Activated CD4-positive, alpha-beta T cell treated with anti-CD3 and anti-CD28 coated beads, Interleukin-2, amount 10 ng/mL, durations not matched to agents 24 days and 14 days (primary cell): ENCODE results near the gene ZNF74. TPM values are rescaled to one million over a fixed set of nuclear protein-coding genes. Genes with fewer than 3 reads are reported as not detected.
"Not testable (repeated sequence)": the region's sequence is repeated elsewhere in the genome, so short reads cannot be mapped to it uniquely, and the experiment has no call there.

Experiments
- DNase-seq: peaks from one replicate; pipeline ENCODE4 v3.0.0; 2022
- H3K27ac Mint-ChIP-seq: one replicate; pipeline ENCODE4 v1.8.0; 2022; ENCODE audit warnings: mild to moderate bottlenecking, mixed read lengths
- H3K27me3 Mint-ChIP-seq: one replicate; pipeline ENCODE4 v1.8.0; 2022; ENCODE audit warnings: mixed read lengths
- H3K36me3 Mint-ChIP-seq: one replicate; pipeline ENCODE4 v1.8.0; 2022; ENCODE audit warnings: low read depth, mild to moderate bottlenecking, mixed read lengths
- H3K4me1 Mint-ChIP-seq: one replicate; pipeline ENCODE4 v1.8.0; 2021; ENCODE audit warnings: mixed read lengths
- H3K4me3 Mint-ChIP-seq: one replicate; pipeline ENCODE4 v1.8.0; 2022; ENCODE audit warnings: mild to moderate bottlenecking, moderate library complexity, mixed read lengths
- H3K9me3 Mint-ChIP-seq: one replicate; pipeline ENCODE4 v1.8.0; 2021; ENCODE audit warnings: mixed read lengths
- intact Hi-C: fragments of 100-400 bp; cut with micrococcal nuclease; formaldehyde crosslinking; loops from one replicate; pipeline ENCODE4 v1.15.1; 2023
- total RNA-seq: library from RNA; stranded (reverse); gene quantifications from 2 replicates; pipeline ENCODE4 v1.2.3, GENCODE V29; 2022

ZNF74 gene
- 15.6 and 17.0 TPM in 2 replicates for total RNA-seq

DNA sequence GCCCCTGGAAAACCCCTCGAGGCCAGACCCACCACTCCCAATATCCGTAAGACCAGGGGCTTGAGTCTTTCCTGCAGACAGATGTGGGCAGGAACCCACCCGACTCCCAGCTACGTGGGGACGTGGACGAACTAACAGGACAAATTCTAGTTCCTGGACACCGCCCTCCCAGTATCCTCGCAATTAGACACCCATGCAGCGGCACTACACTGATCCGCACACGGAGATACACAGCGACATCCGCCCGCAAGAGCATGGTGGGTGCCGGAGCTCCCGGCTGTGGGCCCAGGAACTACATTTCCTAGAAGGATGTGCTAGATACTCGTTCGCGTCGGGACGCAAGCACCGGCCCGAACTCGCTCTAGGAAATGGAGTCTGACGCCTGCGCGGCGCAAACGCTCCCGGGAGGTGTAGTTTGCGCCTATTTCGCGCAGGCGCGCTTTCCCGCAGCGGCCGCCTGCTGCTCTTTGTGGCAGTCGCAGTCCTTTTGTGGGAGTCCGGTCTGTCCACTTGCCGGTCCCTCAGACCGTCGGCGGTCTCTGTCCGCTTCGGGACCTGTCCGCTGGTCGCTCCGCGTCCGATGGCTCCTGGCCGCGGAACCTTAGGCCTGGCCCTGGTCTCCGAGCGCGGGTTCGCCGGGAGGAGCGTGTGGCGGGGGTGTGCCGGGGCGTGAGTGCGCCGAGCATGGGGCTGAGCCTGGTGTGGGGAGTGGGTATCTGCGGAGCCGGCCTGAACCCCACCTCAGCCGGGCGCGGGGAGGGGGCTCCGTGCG, at the start of gene ZNF74:
ZNF74 (plus strand) TSS at position 447 of the 772 bp plus-strand sequence. CDS start 478 bp downstream, outside the sequence.
- H3K27ac Mint-ChIP-seq = peak within 1 kb of the TSS; percentile 89
- peak; percentile 96 for DNase-seq
- intact Hi-C loops = loop anchor here (5.0 kb wide), 1 partner anchor 72 kb away; the partner anchor contains the start of gene DGCR6L
- H3K36me3 Mint-ChIP-seq = peaks cover 8% of the 10 kb centered on the region
- no peaks in the 10 kb centered on the region for H3K9me3 Mint-ChIP-seq
- H3K4me3 Mint-ChIP-seq = peak within 1 kb of the TSS; percentile 89
- H3K27me3 Mint-ChIP-seq = no peaks in the 10 kb centered on the region
- peaks cover 20% of the 10 kb centered on the region for H3K4me1 Mint-ChIP-seq

DNA sequence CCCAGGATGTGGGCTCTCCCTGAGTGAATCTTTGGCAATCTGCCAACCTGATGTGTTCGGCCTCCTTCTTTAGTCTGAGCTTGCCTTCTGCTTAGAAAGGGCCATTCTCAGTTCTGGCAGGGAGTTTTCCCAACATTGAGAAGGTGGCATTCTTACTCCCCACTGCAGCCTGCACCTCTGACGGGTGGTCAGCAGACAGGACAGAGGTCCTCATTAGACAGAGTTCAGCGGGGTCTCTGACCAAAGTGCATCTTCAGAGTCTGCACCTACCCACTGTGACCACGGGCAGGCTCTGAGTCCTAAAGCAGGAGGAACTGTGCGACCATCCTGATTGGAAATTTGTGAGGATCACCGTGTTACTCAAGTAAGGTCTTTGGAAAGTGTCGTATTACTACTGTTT, 47.4 kb upstream of the ZNF74 start:
- H3K4me3 Mint-ChIP-seq, H3K27ac Mint-ChIP-seq, intact Hi-C loops, H3K9me3 Mint-ChIP-seq, H3K4me1 Mint-ChIP-seq, H3K36me3 Mint-ChIP-seq, H3K27me3 Mint-ChIP-seq: not testable (repeated sequence)
- DNase-seq = peak; percentile 52

DNA sequence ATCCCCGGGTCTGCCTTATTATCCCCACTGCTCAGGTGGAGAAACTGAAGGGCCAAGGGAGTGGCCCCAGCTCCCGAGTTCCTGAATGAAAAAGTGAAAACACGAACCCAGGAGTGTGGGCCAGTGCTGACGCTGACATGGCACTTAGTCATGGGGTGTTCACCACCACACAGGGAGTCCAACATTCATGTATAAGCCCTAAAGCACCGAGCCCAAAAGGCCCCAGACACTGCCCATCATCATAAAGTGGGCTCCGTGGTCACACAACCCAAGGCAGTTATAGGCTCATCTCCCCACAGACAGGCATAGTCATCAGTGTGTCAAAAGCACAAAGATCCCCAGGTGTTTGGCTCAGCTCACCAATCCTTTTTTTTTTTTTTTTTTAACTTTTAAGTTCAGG, 41.4 kb upstream of the ZNF74 start:
- H3K36me3 Mint-ChIP-seq, H3K27me3 Mint-ChIP-seq, intact Hi-C loops, H3K27ac Mint-ChIP-seq, H3K4me3 Mint-ChIP-seq, H3K9me3 Mint-ChIP-seq, H3K4me1 Mint-ChIP-seq: not testable (repeated sequence)
- peak; percentile 36 for DNase-seq

DNA sequence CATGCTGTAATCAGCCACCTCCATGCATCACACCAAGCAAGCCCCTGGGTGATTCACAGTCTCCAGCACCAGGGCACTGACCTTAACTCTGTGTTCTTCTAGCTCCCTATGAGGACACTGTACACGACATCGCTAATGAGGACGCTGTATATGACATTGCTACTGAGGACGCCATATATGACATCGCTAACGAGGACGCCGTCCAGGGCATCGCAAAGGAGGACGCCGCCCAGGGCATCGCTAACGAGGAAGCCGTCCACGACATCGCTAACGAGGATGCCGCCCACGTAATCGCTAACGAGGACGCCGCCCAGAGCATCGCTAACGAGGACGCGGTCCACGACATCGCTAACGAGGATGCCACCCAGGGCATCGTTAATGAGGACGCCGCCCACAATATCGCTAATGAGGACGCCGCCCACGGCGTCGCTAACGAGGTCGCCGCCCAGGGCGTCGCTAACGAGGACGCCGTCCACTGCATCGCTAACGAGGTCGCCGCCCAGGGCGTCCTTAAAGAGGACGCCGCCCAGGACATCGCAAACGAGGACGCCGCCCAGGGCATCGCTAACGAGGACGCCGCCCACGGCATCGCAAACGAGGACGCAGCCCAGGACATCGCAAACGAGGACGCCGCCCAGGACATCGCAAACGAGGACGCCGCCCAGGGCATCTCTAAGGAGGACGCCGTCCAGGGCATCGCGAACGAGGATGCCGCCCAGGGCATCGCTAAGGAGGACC, 39.5 kb upstream of the ZNF74 start:
- Mint-ChIP-seq H3K4me3 (no peak overlapping the region), H3K36me3 (no peaks in the 10 kb centered on the region), H3K4me1 (no peaks in the 10 kb centered on the region)

DNA sequence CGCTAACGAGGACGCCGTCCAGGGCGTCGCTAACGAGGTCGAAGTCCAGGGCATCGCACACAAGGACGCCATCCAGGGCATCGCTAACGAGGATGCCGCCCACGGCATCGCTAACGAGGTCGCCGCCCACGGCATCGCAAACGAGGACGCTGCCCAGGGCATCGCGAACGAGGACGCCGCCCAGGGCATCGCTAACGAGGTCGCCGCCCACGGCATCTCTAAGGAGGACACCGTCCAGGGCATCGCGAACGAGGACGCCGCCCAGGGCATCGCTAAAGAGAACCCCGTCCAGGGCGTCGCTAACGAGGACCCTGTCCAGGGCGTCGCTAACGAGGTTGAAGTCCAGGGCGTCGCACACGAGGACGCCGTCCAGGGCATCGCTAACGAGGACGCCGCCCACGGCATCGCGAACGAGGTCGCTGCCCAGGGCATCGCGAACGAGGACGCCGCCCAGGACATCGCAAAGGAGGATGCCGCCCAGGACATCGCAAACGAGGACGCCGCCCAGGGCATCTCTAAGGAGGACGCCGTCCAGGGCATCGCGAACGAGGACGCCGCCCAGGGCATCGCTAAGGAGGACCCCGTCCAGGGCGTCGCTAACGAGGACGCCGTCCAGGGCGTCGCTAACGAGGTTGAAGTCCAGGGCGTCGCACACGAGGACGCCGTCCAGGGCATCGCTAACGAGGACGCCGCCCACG, 37.9 kb upstream of the ZNF74 start:
- H3K36me3 Mint-ChIP-seq, intact Hi-C loops, H3K9me3 Mint-ChIP-seq, H3K27ac Mint-ChIP-seq, H3K4me1 Mint-ChIP-seq, H3K27me3 Mint-ChIP-seq, H3K4me3 Mint-ChIP-seq: not testable (repeated sequence)
- DNase-seq = peak; percentile 45

More for the DNA sequence above, 39.5 kb upstream of the ZNF74 start:
- peak; percentile 45 for DNase-seq
- Mint-ChIP-seq H3K9me3 (no peaks in the 10 kb centered on the region), H3K27ac (no peak overlapping the region), H3K27me3 (no peaks in the 10 kb centered on the region)
- intact Hi-C loops = no loop called here

DNA sequence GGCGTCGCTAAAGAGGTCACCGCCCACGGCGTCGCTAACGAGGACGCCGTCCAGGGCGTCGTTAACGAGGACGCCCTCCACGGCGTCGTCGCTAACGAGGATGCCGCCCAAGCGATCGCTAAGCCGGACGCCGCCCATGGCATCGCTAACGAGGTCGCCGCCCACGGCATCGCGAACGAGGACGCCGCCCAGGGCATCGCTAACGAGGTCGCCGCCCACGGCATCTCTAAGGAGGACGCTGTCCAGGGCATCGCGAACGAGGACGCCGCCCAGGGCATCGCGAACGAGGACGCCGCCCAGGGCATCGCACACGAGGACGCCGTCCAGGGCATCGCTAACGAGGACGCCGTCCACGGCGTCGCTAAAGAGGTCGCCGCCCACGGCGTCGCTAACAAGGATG, 37.0 kb upstream of the ZNF74 start:
- DNase-seq = peak; percentile 35
- H3K36me3 Mint-ChIP-seq, H3K27me3 Mint-ChIP-seq, H3K4me1 Mint-ChIP-seq, intact Hi-C loops, H3K27ac Mint-ChIP-seq, H3K9me3 Mint-ChIP-seq, H3K4me3 Mint-ChIP-seq: not testable (repeated sequence)

DNA sequence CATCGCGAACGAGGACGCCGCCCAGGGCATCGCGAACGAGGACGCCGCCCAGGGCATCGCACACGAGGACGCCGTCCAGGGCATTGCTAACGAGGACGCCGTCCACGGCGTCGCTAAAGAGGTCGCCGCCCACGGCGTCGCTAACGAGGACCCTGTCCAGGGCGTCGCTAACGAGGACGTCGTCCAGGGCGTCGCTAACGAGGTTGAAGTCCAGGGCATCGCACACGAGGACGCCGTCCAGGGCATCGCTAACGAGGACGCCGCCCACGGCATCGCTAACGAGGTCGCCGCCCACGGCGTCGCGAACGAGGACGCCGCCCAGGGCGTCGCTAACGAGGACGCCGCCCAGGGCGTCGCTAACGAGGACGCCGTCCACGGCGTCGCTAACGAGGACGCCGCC, 36.0 kb upstream of the ZNF74 start:
- H3K36me3 Mint-ChIP-seq, DNase-seq, H3K27ac Mint-ChIP-seq, intact Hi-C loops, H3K27me3 Mint-ChIP-seq, H3K4me1 Mint-ChIP-seq, H3K4me3 Mint-ChIP-seq, H3K9me3 Mint-ChIP-seq: not testable (repeated sequence)

DNA sequence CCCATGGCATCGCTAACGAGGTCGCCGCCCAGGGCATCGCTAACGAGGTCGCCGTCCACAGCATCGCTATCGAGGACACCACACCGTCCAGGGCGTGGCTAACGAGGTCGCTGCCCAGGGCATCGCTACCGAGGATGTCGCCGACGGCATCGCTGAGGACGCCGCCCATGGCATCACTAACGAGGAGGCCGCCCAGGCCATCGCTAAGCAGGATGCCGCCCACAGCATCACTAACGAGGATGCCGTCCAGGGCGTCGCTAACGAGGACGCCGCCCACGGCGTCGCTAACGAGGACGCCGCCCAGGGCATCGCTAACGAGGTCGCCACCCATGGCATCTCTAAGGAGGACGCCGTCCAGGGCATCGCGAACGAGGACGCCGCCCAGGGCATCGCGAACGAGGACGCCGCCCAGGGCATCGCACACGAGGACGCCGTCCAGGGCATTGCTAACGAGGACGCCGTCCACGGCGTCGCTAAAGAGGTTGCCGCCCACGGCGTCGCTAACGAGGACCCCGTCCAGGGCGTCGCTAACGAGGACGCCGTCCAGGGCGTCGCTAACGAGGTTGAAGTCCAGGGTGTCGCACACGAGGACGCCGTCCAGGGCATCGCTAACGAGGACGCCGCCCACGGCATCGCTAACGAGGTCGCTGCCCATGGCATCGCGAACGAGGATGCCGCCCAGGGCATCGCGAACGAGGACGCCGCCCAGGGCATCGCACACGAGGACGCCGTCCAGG, 35.3 kb upstream of the ZNF74 start:
- H3K9me3 Mint-ChIP-seq, H3K27ac Mint-ChIP-seq, H3K36me3 Mint-ChIP-seq, H3K4me3 Mint-ChIP-seq, H3K27me3 Mint-ChIP-seq, H3K4me1 Mint-ChIP-seq, intact Hi-C loops: not testable (repeated sequence)
- peak; percentile 13 for DNase-seq

DNA sequence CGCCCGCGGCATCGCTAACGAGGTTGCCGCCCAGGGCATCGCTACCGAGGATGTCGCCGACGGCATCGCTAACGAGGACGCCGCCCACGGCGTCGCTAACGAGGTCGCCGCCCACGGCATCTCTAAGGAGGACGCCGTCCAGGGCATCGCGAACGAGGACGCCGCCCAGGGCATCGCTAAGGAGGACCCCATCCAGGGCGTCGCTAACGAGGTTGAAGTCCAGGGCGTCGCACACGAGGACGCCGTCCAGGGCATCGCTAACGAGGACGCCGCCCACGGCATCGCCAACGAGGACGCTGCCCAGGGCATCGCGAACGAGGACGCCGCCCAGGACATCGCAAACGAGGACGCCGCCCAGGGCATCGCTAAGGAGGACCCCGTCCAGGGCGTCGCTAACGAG, 33.7 kb upstream of the ZNF74 start:
- H3K9me3 Mint-ChIP-seq, H3K27me3 Mint-ChIP-seq, H3K36me3 Mint-ChIP-seq, H3K27ac Mint-ChIP-seq, intact Hi-C loops, H3K4me3 Mint-ChIP-seq: not testable (repeated sequence)
- peaks cover 16% of the 10 kb centered on the region for H3K4me1 Mint-ChIP-seq
- peak; percentile 40 for DNase-seq

DNA sequence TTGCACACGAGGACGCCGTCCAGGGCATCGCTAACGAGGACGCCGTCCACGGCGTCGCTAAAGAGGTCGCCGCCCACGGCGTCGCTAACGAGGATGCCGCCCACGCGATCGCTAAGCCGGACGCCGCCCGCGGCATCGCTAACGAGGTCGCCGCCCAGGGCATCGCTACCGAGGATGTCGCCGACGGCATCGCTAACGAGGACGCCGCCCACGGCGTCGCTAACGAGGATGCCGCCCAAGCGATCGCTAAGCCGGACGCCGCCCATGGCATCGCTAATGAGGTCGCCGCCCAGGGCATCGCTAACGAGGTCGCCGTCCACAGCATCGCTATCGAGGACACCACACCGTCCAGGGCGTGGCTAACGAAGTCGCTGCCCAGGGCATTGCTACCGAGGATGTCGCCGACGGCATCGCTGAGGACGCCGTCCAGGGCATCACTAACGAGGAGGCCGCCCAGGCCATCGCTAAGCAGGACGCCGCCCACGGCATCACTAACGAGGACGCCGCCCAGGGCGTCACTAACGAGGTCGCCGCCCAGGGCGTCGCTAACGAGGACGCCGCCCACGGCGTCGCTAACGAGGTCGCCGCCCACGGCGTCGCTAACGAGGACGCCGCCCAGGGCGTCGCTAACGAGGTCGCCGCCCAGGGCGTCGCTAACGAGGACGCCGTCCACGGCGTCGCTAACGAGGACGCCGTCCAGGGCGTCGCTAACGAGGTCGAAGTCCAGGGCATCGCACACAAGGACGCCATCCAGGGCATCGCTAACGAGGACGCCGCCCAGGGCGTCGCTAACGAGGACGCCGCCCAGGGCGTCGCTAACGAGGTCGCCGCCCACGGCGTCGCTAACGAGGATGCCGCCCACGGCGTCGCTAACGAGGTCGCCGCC, 32.8 kb upstream of the ZNF74 start:
- H3K27me3 Mint-ChIP-seq, H3K27ac Mint-ChIP-seq, intact Hi-C loops, H3K9me3 Mint-ChIP-seq, H3K36me3 Mint-ChIP-seq, H3K4me3 Mint-ChIP-seq: not testable (repeated sequence)
- peaks cover 17% of the 10 kb centered on the region for H3K4me1 Mint-ChIP-seq
- DNase-seq = peak; percentile 53

DNA sequence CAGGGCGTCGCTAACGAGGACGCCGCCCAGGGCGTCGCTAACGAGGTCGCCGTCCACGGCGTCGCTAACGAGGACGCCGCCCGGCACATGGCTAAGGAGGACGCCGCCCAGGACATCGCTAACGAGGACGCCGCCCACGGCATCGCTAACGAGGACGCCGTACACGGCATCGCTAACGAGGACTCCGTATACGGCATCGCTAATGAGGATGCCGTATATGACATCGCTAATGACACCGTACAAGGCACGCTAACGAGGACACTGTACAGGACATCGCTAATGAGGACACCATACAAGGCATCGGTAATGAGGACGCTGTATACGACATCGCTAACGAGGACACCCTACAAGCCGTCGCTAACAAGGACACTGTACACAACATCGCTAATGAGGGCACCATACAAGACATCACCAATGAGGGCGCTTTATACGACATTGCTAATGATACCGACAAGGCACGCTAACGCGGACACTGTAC, 32.2 kb upstream of the ZNF74 start:
- H3K36me3 Mint-ChIP-seq, H3K4me3 Mint-ChIP-seq, H3K27me3 Mint-ChIP-seq, H3K9me3 Mint-ChIP-seq, H3K27ac Mint-ChIP-seq, intact Hi-C loops: not testable (repeated sequence)
- peak; percentile 51 for DNase-seq
- H3K4me1 Mint-ChIP-seq = peaks cover 17% of the 10 kb centered on the region

DNA sequence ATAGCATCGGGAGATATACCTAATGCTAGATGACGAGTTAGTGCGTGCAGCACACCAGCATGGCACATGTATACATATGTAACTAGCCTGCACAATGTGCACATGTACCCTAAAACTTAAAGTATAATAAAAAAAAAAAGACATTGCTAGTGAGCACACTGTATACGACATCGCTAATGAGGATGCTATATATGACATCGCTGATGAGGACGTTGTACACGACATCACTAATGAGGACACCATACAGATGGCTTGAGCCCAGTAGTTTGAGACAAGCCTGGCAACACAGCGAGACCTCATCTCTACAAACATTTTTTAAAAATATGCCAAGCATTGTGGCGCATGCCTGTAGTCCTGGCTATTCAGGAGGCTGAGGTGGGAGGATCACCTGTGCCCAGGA, 31.5 kb upstream of the ZNF74 start:
- H3K4me1 Mint-ChIP-seq = peaks cover 17% of the 10 kb centered on the region
- H3K36me3 Mint-ChIP-seq, H3K27me3 Mint-ChIP-seq, H3K4me3 Mint-ChIP-seq, intact Hi-C loops, DNase-seq, H3K27ac Mint-ChIP-seq, H3K9me3 Mint-ChIP-seq: not testable (repeated sequence)
